GM21737 (cell line): Measurements from ENCODE around the gene RNF212.
"Not testable (repeated sequence)": the region's sequence is repeated elsewhere in the genome, so short reads cannot be mapped to it uniquely, and the experiment has no call there.

Experiments
- ATAC-seq: cut with Tn5 transposase; IDR thresholded peaks from one replicate; pipeline ENCODE4 v1.9.1; 2021; ENCODE audit warnings: mild to moderate bottlenecking, moderate library complexity; ENCODE audit not compliant: unreplicated experiment

Gene RNF212

DNA sequence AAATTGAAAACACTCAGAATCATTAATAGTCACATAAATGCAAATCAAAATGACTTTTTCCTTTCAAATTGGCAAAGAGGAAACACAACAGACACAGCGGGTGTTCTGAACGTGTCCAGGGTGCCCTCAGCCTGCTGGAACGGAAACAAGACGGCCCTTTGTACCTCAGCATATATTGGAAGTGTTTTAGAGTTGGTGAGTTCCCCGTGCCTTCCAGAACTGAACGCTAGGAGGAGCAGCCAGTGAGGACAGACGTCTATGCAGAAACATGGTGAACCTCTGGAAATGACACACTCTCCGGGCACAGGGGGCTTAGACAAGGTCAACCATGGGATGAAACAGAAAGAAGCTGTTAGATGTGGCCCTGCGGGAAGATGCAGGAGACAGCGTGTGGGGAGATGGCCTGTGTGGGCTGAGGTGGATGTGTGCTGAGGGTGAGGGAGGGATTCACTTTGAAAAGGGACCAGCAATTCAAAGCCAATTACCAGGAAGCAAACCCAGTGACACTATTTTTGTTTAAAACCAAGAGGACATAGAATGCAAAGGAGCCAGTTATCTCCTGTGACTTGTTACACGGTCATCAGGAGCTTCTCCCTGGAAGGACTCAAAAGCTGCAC lies 40.4 kb downstream of the RNF212 start:
- no peak for ATAC-seq

DNA sequence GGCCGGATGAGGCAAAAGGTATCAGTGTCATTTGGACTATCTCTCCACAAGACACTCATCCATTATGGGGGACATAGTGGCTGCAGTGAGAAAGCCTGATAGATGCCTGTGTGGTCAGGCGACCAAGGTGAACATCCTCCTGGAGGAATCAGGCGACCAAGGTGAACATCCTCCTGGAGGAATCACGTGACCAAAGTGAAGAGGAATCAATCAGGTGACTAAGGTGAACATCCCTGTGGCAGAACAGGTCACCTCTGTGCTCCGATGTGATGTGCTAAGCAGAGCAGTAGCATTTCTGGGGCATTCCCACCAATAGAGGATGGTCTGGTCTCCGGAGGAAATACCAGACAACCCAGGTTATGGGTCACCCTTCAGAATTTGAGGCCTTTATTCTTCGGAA lies 44.0 kb downstream of the RNF212 start:
- ATAC-seq: no peak

DNA sequence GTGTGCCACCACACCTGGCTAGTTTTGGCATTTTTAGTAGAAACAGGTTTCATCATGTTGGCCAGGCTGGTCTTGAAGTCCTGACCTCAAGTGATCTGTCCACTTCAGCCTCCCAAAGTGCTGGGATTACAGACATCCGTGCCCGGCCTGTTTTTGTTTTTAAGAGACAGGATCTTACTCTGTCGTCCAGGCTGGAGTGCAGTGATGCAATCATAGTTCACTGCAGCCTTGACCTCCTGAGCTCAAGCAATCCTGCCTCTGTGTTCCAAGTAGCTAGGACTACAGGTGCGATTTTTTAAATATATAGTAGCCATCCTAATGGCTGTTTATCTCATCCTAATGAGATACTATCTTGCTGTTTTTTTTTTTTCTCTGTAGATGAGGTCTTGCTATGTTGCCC lies 47.6 kb downstream of the RNF212 start:
- ATAC-seq: no peak

DNA sequence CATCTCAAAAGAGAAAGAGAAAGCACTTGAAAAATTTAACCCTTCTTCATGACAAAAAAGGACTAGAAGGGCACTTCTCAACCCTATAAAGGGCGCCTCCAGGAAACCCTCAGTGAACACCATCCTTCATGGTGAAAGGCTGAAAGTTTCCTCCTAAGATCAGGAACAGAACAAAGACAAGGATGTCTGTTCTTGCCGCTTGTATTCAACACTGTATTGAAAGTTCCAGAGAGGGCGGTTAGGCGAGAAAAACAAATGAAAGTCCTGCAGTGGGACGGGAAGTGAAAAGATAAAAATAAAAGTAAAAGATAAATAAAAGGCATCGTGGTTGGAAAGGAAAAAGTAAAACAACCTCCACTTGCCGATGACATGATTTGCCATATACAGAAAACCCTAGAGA lies 50.9 kb downstream of the RNF212 start:
- no peak for ATAC-seq

DNA sequence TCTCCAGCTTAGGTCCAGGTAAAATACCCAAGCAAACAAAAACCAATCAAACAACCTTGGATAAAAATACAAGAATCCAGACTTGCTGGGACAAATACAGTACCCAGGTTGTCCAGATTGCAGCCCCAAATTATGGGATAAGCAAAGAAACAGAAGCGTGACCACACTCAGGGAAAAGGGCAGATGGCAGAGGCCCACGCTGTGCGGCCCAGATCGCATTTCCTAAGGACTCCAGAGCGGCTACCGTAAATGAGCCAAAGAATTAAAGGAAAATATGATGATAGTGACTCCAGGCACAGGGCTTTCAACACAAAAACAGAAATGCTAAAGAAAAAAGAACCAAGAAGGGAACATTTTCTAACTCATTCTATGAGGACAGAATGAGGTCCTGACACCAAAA lies 51.6 kb downstream of the RNF212 start:
- ATAC-seq: no peak

DNA sequence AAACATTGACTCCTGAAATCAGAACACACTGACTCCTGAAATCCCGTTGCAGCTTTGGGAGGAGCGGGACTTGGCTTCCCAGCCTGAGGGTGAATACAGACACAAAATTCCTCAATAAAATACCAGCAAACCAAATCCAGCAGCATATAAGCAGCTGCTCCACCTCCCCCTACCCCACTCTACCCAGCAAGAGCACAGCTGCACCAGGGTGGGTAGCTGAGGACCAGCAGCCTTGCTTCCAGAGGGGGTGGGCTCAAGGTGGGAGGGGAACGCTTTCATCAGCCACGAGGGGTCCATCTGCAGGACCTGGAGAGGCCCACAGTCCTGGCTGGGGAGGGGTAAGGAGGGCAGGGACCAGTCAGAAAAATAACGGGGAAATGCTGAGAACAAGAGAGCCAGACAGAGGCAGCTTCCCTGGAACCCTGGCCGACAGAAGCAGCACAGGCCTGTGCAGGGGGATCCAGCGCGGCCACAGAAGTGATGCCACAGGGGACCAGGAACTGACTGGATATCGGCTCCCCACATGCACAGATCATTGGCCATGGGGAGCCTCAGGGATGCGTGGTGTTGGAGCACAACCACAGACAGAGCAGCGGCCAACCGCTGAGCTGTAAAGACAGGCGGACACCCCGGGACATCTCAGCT lies 52.2 kb downstream of the RNF212 start:
- ATAC-seq: no peak

DNA sequence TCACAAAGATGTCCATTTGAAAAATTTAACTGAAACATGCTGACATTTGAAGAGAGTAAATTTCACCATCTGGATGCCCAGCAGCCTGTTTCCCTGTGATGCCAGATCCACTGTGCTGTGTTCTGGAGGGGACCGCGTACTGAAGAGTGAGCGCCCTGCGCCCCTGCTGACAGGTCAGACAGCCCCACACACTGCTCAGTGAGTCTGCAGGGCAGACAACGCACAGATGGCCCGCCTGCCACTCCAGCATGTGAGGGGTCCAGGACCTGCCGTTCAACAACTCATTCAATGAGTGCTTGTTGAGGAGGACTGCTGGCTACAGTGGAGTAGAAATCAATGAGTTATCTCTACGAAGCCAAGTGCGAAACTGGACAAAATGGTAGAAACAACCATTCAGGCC lies 52.7 kb downstream of the RNF212 start:
- ATAC-seq: no peak

DNA sequence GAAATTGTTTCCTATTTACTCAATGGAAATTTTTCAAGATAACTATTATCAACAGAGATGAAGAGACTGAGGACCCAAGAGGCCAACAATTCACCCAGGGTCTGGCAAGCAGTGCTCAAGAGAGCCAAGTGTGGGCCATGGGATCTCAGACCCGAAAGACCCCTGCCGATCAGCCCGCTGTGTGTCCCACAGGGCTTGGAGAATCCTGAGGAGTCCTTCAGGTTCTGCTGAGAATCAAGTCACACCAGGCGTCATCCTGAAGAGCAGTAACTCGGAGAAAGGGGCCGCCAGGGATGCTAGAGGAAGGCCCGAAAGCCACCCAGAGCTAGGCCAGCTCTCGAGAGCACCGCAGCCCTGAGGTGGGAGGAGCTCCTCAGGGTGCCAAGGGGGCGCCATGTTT lies 53.2 kb downstream of the RNF212 start:
- no peak for ATAC-seq

DNA sequence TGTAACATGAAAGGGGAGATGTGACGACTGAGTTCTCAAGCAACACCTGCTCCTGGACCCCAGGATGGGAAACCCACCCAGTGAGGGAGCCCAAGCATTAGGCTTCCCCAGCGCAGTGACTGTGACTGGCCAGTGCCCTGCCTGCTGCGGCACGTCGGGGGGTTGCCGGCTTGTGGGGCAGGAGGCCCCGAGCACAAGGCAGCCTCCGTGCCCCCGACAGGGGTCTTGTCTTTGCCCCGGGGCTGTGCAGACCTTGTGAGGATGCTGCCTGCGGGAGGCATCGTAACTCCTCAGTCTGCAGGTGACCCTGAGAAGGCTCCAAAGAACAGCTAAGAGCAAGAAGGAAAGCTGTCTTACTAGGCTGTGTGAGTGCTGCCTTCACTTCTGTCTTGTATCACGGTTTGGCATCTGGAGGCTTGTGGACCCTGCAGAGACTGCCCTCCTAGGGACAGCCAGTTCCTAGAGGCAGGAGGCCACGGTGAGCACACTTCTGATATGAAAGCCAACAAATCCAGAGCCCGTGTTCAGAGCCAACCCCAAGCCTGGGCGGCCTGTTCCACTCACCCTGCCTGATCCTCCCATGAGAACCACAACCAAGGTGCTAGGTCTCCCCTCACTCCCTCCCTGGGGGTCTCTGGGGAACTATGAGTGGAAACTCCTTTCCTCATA lies 54.2 kb downstream of the RNF212 start:
- no peak for ATAC-seq

DNA sequence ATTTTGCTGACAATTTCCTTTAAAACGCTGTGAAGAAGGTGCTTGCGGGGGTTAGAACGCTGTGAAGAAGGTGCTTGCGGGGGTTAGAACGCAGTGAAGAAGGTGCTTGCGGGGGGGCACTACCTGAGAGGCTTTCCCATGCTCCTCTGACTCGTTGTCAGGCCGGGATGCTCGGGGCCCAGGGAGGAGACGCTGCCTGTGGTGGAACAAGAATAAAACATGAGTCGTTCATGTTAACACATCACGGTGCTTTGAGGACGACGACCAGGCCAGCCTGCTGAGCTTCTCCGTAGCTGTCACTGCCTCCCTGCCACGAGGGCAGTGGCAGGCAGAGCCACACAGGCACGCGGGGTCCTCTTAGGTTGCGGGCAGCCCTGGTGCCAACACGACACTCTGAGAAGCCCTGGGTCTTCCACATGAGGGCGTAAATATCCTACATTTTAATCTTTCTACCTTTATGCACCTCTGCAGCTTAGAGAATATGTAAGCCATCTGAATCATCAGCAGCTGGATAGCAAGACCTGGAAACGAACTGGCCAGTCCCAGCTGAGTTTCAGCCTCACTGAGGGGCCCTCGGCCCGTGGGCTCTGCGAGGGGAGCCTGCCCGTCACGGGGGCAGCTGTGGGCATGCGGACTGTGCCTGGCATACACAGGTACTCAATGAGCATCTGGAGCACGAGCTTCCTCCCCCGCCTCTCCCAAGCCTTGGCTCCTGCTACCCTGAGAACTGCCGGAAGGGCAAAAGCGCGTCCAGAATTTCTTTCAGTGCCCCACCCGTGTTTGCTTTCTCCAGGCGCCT lies 55.0 kb downstream of the RNF212 start:
- no peak for ATAC-seq

DNA sequence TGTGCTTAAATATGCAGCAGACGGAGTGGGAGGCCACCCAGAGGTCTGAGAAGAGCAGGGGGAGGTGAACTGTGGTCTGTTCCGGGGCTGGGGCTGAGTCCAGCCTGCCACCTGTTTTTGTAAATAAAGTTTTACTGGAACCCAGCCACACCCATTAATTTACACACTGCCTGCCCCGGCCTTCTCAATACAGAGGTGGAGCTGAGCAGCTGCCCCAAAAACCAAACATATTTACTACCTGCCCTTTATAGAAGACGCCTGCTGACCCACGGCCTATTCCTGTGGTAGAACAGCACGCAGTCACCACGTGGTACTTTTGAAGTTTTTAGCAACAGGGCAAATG lies 56.0 kb downstream of the RNF212 start:
- no peak for ATAC-seq

DNA sequence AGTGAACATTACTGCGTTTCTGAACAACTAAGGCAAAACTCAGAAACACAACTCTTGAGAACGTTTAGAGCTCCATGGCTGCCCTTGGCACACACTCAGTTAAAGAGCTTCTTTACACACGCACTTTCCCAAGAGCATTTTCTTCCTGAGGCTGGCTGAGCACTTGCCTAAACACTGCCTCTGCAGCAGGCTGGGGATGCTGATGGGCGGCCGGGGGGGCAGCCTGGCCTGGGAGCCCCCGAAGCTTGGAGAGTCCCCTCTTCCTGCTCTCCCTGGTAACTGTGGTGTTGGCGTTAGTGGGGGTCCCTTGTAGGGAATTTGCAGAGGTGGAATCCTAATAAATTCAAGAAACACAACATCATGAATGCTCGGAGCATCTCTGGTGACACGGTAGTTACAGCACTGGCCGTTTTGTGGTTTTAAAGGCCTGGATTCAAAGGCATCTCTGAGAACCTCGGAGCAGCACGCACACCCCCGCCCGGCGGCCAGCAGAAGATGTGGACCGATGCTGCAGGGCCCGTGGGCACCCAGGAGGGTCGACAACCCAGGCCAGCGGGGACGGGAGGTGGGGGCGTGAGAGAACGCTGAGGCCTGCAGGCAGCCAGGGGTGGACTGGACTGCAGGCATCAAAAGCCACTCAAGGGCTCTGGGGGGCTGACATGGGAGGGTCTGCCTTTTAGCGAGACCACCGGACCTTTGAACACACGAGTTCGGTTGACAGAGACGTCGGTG lies 56.5 kb downstream of the RNF212 start:
- no peak for ATAC-seq

DNA sequence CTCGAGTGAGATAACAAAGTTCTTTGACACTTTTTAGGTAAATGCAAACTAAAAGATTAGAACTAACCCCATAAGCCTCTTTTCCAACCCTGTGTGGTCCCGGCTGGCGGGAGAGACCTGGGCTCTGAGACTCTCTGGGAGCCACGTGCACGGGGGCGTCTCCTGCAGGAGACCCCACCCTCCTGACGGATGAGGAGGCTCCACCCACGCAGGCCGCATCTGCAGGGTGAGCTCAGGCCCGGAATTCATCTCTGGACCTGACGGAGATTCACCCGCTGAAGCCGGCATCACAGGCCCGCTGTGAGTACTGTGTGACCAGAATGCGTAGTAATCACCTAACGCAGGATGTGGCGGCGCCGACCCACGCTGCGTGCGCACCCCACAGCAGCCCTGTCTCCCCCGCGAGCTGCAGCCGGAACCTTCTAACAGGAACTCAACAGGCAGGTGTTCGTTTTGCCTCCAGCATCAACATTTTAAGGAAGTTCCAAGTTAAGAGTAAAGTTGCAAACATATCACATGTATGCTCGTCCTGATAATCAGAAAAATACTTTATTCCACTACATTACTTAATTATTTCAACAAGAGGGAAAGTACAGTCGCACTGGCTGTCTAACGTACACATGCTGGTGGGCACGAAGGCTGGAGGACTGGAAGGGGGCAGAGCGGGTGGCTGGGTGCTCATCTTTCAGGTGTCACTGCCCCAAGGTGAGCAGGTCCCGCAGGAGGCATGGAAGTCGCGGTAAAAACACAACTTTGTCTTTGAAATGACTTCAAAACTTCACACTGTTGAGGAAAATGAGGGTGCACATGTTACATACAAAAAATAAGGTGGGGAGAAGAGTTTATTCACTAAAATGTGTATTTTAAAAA lies 57.4 kb downstream of the RNF212 start:
- ATAC-seq: no peak

DNA sequence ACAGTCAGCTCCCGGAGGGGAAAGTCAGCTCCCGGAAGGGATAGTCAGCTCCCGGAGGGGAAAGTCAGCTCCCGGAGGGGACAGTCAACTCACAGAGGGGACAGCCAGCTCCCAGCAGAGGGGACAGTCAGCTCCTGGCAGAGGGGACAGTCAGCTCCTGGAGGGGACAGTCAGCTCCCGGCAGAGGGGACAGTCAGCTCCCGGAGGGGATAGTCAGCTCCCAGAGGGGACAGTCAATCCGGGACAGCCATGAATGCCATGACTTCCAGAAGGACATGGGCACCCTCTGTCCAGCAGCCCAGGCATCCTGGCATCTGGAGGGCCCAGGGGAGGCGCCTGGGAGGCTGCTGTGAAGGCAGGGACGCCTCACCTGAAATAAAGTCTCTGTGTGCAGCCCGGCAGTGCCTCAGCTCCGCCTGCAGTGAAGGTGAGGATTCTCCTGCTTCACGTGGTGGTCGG lies 58.1 kb downstream of the RNF212 start:
- ATAC-seq: not testable (repeated sequence)

DNA sequence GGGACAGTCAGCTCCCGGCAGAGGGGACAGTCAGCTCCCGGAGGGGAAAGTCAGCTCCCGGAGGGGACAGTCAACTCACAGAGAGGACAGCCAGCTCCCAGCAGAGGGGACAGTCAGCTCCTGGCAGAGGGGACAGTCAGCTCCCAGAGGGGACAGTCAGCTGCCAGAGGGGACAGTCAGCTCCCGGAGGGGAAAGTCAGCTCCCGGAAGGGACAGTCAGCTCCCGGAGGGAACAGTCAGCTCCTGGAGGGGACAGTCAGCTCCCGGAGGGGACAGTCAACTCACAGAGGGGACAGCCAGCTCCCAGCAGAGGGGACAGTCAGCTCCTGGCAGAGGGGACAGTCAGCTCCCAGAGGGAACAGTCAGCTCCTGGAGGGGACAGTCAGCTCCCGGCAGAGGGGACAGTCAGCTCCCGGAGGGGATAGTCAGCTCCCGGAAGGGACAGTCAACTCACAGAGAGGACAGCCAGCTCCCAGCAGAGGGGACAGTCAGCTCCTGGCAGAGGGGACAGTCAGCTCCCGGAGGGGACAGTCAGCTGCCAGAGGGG lies 58.6 kb downstream of the RNF212 start:
- not testable (repeated sequence) for ATAC-seq

DNA sequence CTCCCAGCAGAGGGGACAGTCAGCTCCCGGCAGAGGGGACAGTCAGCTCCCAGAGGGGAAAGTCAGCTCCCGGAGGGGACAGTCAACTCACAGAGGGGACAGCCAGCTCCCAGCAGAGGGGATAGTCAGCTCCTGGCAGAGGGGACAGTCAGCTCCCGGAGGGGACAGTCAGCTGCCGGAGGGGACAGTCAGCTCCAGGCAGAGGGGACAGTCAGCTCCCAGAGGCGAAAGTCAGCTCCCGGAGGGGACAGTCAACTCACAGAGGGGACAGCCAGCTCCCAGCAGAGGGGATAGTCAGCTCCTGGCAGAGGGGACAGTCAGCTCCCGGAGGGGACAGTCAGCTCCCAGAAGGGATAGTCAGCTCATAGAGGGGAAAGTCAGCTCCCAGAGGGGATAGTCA lies 59.5 kb downstream of the RNF212 start:
- ATAC-seq: not testable (repeated sequence)

DNA sequence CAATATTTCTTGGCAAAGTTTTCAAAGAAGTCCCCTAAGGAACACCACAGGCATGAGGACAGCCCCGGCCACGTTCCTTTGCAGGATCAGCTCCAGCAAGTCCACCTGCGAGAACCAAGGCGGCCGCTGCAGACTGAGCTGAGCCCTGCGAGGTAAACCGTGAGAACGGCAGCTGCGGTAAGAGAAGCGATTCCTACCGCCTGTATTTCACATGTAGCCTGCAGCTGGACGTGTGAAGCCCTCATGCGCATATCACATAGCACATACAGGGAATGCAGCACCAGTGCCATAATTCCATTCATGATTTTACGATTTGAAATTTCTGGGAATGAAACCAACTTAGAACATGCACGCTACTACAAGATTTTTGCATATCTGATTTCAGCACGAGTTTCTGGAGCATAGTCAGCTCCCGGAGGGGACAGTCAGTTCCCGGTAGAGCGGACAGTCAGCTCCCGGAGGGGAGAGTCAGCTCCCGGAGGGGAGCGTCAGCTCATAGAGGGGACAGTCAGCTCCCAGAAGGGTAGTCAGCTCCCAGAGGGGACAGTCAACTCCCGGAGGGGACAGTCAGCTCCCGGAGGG lies 60.2 kb downstream of the RNF212 start:
- ATAC-seq: no peak

DNA sequence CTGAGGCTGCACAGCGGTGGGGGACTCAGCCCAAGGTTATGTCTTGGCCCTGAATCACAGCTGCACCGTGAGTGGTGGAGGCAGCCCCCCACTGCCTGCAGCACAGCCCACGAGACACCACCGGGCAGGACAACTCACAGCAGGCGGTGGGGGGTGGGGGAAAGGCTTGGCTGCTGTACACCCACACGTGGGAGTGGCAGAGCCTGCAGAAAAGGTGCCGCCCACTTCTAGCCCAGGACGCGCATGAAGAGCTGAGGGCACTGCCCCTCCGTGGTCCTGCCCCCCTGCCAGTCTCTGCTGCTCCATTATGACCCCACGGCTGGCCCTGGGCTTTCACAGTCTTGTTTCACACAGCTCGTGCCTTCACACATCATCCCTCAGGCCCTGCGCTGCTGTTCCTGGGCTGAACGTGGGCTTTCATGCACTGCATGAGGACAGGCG lies 61.1 kb downstream of the RNF212 start:
- no peak for ATAC-seq

DNA sequence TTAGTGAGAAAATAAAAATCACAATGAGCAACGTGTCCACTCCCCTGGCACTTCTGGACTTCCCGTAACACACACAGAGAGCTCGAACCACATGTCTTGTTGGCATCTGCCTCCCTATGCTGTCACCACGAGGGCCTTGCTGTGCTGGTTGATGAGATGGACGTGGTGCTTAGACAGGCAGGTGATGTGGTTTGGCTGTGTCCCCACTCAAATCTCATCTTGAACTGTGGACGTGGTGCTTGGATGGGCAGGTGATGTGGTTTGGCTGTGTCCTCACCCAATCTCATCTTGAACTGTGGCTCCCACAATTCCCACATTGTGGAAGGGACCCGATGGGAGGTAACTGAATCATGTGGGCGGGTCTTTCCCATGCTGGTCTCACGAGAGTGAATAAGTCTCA lies 61.9 kb downstream of the RNF212 start:
- ATAC-seq: no peak
